Prostate gland (tissue), 2 donors: Measurements from ENCODE around the gene VAV3.

Source experiments
- CTCF ChIP-seq, 4 experiments: fragments of 200-600 bp in 2 of 4; fragments of 450-650 bp in 2 of 4; sonication (generic) in 2 of 4; IDR thresholded peaks; 1 replicate in 3 of 4; 2 replicates in 1 of 4; pipeline ENCODE4 v1.5.1; 2016 to 2019; ENCODE audit warnings: antibody characterized with exemption in 4 of 4, mild to moderate bottlenecking in 2 of 4, moderate library complexity in 2 of 4
- POLR2A ChIP-seq: fragments of 450-650 bp; IDR thresholded peaks from one replicate; pipeline ENCODE4 v1.6.1; 2016; ENCODE audit warnings: antibody characterized with exemption, mild to moderate bottlenecking
- POLR2AphosphoS5 ChIP-seq: sonication (generic); formaldehyde crosslinking; IDR thresholded peaks from one replicate; pipeline ENCODE4 v1.6.1; 2017; ENCODE audit warnings: antibody characterized with exemption

DNA sequence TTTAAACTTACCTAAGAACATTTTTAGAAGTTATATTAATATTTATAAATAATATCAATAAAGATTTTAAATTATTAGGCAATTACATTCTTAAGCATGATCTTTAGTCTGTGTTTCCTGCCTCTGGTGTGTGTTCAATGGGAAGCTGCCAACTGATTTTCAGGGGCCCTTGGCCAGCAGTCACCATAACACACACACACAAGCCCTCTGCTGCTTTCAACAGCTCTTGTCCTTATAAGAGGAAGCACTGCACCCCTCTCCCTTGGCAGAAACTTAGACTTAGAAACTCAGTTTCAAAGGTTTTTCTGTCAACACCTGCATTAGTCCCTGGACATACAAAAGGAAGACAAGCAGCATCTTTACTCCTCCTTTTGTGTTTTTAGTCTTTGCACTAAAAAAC lies 81.4 kb downstream of the VAV3 start:
- no peak for TF ChIP-seq CTCF (IDR thresholded peaks at IDR 0.05)
- no peak for TF ChIP-seq POLR2A
- no peak for TF ChIP-seq POLR2AphosphoS5
